ENCODE measurements around the gene DNAAF5.

Gene DNAAF5

GRCh38 chr7:770741-771166, 44.3 kb downstream of the DNAAF5 start:
- DNase-seq: no peak

- DNase-seq: no peak
These were observed 44.9 kb downstream of the DNAAF5 start for GRCh38 chr7:771234-772004.

- DNase-seq: no peak
These were observed 45.5 kb downstream of the DNAAF5 start for GRCh38 chr7:772005-772294.

GRCh38 chr7:772392-772791, 45.9 kb downstream of the DNAAF5 start:
- DNase-seq: no peak

GRCh38 chr7:772861-773621, 46.5 kb downstream of the DNAAF5 start:
- DNase-seq: no peak

GRCh38 chr7:773622-773915, 47.1 kb downstream of the DNAAF5 start:
- DNase-seq: no peak

GRCh38 chr7:774161-775109, 47.9 kb downstream of the DNAAF5 start:
- peak; percentile 21 for DNase-seq

GRCh38 chr7:776381-776780, 49.9 kb downstream of the DNAAF5 start:
- no peak for DNase-seq

GRCh38 chr7:776992-777727, 50.7 kb downstream of the DNAAF5 start:
- DNase-seq: no peak

GRCh38 chr7:777728-778078, 51.2 kb downstream of the DNAAF5 start:
- DNase-seq: no peak

- no peak for DNase-seq
These were observed 51.9 kb downstream of the DNAAF5 start for GRCh38 chr7:778271-778967.

GRCh38 chr7:778968-779451, 52.5 kb downstream of the DNAAF5 start:
- DNase-seq: no peak

GRCh38 chr7:779480-779879, 53.0 kb downstream of the DNAAF5 start:
- DNase-seq: no peak

- DNase-seq: no peak
These were observed 53.6 kb downstream of the DNAAF5 start for GRCh38 chr7:780081-780480.

GRCh38 chr7:780516-780915, 54.0 kb downstream of the DNAAF5 start:
- no peak for DNase-seq

GRCh38 chr7:781186-781849, 54.8 kb downstream of the DNAAF5 start:
- DNase-seq: no peak

- DNase-seq: no peak
These were observed 55.5 kb downstream of the DNAAF5 start for GRCh38 chr7:781936-782529.

- DNase-seq: no peak
These were observed 56.4 kb downstream of the DNAAF5 start for GRCh38 chr7:782718-783449.

- no peak for DNase-seq
These were observed 57.3 kb downstream of the DNAAF5 start for GRCh38 chr7:783556-784490.

Measured in inflammatory macrophage treated with lipopolysaccharide for 4 hours (primary cell).